HG03095 (cell line): ENCODE results near the gene UNC5A.

ENCODE experiments used
- ATAC-seq: cut with Tn5 transposase; IDR thresholded peaks from one replicate; pipeline ENCODE4 v1.9.1; 2021; ENCODE audit warnings: moderate library complexity; ENCODE audit not compliant: unreplicated experiment

Gene UNC5A

DNA sequence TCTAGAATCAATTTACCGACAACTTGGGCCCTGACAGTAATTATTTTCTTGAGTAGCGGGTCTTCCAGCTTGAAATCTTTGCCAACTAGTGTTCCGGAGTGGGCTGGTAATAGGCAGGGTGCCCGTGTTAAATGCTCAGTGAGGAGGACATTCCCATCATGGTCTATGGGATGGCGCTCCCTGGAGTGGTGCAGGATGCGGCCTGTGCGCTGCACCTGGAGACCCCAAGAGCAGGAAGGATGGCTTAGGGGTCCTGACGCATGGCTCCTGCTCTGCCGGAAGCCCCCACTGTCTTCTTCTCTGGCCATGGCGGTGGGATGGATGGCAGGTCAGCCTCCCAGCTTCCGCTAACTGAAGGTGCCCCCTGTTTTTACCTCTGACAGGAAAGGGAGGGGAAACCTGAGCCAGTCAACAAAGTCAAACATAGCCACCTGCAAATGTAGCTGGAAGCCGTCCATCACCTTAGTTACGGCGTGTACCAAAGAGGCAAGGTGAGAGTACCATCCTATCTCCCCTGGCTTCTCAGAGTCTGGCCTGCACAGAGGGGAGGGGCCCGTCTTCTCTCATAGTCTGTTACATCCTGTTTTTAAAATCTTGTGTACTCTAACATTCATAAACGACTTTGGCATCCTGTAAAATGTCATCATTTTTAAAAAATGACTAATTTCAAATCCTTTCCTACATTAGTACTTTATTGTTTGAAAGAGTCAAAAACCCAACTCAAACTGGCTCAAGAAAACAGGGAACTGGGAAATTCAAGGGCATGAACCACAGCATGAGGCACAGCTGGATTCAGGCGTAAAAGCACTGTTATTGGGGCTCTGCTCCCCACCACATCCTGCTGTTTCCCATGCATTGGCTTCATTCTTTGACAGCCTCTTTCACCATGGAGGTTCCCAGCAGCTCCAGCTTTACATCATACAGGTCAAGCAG lies 28.5 kb upstream of the UNC5A start:
- no peak for ATAC-seq

DNA sequence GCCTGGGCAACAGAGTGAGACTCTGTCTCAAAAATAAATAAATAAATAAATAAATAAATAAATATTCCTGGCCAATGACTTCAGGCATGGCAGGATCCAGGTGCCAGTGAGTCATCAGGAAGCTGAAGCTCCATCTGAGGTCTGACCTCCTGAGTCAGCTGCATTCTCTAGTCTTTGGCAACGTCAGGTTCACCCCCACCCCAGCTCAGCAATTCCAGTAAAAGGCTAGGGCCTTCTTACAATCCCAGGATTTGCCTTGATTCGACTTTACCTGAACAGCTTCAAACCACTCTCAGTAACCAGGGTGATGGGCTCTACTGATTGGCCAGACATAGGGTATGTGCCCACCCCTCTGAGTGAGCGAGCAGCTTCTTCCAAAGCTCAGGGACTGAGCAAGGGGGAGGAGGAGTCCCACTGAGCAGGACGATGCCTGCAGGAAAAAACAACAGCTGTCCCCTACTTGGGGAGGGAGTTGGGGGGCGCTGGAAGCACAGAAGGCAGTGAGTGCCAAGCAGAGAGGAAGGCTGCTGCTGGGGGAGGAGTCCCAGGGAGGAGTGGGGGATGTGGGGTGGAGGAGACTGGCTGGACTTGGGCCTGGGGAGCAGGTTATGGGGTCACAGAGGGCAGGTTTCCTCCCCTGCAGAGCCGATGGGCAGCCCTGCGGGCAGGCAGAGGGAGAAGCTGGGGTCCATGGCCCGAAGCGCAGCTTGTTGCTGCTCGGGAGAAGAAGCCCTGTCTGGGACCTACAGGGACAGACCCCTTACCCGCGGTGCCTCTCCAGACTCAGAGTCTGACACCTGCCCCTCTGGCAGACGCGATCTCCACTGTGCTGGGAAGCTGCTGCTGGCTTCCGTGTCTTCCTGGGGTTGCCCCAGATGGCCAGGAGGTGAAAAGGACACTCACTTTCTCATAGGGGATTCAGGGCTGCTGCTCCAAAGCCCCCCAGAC lies 25.9 kb upstream of the UNC5A start:
- no peak for ATAC-seq

DNA sequence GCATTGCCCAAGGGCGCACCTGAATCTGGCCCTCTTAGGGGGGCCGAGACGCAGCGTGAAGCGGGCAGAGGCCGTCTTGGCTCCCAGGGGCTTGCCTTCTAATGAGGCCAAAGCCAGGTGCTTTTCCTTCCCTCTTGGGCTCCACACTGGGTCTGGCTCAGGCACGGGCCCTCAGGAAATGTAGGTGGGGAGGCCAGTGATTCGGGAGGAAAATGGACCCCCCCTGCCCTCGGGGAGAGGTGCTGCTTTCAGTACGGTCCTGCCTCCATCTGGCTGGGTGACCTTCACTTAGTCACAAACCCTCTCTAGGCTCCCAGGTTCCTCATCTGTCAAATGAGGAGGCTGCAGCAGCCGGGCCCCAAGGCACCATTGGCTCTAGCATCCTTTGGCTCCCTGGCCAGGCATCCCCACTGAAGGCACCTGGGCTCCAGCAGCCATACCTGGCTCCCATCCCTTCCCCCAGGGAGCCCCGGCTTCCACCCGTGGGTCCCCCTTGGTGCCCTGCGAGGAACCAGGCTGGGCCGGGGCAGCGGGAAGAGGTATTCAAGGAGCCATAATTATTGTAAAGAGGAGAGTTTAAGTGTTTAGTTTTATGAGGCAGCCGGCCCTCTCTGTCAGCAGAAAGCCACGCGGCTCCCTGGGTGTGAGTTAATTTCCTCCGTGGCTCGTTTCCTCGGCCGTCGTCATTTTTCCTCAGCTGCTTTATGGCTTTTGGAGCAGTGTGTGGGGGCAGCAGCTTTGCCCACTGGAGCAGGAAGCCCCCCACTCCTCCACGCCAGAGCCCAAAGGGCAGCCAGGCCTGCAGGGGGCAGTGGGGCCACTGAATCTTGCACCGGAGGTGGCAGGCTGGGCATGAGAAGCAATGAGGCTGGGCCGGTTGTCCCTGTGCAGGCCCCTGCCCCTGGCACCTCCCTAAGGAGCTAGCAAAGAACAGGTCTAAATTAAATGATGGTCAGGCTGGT lies 24.9 kb upstream of the UNC5A start:
- no peak for ATAC-seq

DNA sequence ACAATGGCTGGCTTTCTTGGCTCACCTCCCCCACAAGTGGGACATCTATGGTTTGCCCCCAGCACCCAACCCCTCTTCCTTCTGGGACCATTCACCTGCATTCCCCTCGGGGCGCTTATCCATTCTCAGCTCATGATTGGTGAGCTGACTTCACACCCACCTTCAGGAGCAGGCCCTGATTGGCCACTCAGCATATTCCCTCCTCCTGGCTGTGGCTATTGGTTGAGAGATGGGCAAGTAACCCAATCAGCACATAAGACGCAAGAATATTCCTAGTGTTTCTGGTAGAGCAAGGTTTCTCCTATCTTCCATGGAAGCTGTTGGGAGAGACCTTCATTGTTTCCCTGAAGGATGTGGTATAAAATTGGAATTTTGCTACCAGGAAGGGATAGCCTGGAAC lies 22.7 kb upstream of the UNC5A start:
- no peak for ATAC-seq

DNA sequence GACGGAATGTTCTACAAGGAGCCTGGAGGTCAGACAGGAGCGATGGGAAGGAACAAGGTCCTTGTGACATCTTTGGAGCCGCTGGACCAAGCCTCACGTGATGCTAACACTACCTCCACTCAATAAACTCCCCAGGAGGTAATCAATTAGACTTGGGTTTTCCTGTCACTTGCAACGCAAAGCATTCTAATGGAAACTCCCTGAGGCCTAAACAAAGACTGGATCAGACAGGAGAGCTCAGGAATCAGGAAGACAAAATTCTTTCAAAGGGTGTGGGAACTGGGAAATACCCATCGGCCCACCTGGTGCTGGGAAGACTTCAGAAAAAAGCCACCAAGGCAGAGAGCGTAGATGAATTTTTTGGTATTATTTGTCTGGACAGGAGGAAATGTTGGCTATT lies 22.3 kb upstream of the UNC5A start:
- ATAC-seq = no peak

DNA sequence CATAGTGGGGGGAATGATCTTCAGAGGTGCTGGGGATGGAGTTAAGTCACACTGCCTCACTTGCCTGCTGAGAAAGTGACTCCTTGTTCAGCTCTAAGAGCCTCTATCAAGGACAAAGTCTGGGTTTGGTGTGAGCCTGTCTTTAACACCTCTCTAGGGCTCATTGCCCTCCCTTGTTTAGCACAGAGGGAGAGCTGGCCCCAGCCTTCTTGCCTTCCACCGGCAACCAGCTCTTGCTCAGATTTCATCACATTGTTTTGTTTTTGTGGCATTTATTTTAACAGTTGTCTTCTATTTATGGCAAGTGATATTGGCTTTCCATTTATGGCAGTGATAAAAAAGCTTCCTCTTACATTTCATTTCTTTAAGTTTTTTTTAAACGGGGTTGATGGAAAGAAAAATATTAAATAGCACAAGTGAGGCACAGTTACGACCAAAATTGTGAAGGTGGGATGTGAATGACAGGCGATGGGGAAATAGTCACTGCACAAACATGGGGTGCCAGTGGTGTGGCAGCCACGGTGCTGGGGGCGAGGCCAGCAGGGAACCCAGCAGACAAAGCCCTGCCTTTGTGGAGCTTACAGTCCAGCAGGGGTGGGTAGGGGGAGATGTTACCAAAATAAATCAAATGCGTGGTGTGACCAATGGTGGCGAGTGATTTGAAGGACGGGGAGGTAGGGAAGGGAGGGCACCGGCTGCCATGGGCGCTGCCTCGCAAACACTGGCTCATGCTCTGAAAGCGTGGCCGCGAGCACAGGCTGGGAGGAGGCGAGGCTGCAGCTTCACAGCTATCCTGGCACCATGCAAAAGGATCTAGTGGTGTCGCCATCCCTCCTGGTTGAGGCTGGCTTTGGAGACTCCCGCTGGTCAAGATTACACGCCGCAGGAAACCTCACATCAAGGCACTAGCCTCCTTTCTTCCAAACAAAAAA lies 21.2 kb upstream of the UNC5A start:
- no peak for ATAC-seq

DNA sequence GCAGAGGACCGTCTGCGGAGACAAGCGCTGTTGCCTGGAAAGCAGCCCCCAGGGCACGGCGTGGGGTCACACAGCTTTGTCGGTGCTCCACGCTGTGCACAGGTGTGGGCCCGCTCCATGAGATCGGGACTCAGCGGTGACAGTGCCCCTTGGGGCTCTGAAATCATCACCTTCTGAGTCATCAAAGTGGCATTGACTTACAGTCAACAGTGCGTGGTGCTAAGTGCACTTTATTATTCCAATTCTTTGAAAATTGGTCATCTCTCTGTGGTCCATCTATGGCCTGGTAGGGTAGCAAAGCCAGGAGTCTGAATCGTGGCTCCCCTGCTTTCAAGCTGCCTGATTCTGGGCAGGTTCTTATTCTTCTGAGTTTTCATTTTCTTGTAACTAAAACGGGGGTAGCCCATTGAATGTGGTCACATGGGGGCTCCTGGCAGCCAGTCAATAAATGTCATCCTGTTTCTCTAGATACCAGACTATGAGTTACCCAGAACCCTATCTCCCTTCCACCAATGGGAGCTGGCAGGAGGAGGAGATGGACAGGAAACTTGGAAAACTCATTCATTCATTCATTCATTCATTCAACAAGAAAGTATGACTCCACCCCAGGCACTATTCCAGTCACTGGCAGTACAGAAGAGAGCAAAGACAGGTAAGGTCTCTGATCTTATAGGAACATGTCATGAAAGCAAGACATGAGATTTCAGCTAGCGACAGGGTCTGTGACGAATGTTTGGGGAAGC lies 20.3 kb upstream of the UNC5A start:
- ATAC-seq = no peak

DNA sequence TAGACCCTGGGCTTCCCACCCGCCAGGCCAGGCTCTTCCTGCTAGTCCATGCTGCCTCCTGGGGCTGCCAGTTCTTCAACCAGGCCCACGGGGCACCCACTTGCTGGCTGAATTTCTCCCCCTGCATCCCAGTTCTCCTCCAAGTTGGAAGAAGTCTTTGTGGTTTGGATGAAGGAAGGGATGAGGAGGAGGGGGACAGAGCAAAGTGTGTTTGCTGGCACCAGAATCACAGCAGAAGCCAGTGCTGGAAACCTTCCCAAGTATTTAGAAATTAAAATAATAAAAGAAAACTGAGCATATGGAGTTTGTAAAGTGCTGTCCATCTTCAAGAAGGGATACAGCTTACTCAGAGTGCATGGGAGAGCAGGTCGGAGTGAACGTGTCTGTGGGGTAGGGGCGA lies 19.4 kb upstream of the UNC5A start:
- ATAC-seq = no peak

DNA sequence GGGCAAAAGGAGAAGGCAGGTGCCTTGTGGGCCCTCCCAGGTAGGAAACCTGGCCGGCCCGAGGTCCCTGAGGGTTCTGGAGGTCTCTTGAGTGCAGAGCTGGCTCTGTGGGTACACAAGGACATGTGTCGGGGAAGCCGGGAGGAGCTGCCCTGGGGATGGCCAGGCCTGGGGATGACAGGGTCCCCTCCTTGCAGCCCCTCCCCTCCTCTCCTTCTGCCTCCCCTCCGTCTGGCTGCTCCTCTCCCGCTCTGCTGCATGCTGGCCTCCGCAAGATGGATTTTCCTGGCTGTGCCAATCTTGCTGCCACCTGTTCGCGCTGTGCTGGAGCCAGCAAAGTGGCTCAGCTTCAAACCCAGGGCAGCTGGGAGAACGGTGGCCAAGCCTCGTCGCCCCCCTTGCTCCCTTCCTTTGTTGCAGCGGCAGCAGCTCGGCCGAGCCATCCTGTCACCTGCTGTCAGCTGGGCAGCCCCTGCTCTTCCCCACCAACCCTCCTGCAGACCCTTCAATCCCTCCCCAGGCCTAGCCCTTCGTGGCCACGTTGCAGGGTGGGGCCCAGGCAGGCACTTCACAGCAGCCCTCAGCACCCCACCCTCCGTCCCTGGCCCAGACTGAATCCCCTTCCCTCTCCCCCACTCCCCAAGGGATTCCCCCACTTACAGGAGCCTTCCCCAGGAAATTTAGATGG lies 17.6 kb upstream of the UNC5A start:
- no peak for ATAC-seq

DNA sequence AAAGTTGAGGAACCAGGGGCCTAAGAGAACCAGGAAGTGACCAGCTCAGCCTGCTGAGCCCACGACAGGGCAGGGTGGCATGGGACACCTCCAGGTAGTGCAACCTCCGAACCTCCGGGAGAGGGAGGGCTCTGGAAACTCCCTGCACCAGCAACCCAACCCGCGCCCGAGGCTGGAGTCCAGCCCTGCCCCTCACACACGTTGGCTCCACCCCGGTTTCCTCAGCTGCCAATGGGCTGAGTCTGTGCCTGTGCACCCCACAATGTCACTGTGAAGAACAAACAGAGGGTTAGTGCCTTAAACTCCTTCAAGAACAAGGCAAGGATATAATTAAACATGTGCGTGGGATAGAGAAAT lies 17.0 kb upstream of the UNC5A start:
- ATAC-seq = no peak

DNA sequence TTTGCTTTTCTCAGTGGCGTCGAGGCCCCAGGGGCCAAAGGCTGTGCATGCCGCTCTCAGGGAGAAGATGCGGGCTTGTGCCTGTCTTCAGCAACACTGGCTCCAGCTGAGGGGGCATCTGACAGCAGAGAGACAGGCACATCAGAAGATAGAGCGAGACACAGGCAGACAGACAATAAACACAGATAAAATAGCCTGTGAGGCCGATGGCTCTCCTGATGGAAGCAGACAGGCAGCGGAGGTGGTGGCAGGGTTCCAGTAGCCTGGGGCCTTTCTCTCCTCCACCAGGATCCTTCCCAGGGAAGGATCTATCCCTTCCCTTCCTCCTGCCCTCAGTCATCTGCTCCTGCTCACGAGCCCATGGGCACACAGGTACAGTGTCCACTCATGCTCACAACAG lies 16.6 kb upstream of the UNC5A start:
- no peak for ATAC-seq

DNA sequence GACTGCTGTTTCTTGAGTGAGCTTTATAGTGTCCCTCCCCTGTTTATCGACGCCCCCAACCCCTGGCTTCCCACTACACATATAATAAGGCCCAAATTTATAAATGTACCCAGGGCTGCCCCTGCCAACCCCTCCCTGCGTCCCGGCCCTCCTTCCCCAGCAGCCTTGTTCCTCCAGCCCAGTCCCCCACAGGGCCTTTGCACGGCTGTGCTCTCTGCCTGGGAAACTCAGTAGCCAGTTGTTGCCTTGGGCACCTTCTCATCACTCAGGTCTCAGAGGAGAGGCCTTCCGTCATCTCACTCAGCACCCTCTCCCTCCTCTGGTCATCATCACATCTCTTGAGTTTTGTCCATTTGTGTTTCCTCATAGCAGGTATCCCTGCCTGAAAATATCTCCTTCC lies 15.8 kb upstream of the UNC5A start:
- no peak for ATAC-seq

DNA sequence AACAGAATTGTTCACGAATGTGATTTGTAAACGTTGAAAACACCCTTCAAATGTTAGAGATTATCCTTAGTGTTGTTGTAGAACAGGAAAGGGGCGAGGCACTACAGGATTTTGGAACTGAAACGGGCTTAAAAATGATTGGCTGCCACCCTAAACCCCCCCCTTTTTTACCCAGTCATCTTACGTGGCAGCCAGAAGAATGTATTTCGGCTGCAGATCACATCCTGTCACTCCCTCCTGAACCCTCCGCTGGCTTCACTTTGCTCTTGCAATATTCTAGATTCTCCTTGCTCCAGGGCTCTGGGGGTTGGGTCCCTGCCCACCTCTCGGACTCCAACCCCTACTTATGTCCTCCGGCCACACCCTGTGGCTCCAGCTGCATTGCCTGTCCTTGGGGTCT lies 13.9 kb upstream of the UNC5A start:
- no peak for ATAC-seq

DNA sequence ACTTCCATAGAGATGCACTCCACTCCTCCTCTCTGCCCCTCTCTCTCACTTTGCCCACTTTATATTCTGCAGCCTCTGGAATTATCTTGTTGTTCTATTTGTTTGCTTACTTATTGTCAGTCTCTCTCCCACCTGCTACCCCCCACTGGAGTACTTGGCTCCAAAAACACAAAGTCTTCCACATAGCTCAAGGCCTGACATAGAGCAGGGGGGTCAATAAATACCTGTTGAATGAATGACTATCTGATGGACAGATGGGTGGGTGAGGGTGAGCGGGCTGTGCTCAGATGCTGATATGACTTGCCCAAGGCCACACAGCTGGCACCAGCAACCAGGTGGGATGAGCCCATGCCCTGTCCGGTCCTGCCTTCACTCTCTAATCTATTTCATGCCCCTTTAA lies 13.4 kb upstream of the UNC5A start:
- ATAC-seq = no peak

DNA sequence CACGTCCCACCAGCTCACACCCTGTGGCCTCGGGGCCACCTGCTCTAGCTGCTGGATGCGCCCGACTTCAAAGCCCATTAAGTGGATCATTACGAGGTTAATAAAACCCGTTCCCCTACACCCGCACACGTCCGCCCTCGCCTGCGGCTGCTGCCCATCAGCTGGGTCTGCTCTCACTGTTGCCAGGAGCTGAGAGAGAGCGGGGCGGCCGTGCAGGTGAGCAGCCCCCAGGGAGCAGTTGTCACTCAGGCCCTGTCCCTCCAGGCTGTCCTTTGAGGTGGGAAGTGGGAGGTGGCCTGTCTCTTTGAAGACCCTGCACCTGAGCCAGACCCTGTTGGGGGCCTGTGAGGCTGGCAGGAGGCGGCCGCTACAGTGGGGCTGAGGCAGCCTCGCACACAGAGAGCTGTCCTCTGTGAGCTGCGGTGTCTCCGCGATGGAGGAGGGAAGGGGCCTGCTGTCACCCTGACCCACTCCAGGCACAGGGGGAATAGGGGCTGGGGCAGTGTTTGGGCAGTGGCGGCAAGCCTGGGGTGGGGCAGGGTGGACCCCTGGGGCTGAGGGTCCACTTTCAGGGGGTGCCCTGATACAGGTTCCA lies 12.8 kb upstream of the UNC5A start:
- ATAC-seq = no peak

DNA sequence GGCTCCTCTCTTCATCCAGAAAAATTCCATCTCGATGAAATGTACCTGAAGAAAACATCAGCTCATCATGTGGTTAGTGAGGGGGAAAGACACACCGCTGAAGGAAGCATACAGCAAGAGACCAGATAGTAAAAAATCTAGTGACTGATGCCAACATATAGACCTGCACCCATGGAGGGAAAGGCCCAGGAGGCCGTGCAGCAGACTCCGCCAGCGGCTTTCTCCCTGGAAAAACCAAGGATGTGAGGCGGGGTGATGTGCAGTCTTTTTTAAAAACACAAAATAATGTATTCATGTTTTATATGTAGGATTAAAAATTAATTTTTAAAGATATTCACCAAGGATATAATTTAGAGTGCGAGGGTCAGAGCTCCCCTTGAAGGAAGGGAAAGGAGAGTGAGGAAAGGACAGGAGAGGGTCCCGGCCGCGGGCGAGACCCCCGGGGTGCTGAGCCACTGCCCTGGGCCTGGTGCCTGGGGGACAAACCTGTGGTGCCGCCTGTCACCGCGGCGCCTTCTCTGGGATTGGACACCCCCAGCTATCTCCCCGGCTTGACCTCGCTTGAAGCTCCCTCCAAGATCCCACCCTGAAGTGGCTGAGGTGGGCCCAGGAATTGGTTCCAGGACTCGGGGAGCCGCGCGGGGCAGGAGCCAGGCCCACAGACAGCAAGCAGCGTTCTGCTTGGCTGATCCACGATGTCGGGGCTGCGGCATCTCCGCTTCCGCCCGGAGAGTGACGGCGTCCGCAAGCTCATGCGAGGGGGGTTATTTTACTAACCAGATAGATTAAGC lies 12.1 kb upstream of the UNC5A start:
- ATAC-seq = no peak

DNA sequence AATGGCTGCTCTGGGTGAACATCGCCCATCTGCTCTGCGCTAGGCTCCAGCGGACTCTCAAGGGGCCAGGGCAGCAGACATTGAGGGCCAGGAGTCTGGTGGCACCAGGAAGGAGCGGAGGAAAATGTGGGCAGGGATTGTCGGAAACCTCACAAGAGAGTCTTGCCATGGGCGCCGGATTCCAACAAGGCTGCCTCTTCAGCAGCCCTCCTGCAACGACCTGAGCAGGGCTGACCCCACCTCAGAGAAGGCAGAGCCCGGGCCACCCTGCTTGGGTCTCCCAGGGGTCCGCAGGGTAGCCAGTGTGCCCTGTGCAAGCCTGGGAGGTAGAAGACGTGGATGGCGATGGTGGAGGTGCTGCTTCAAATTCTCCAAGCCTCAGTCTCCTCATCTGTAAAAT lies 11.4 kb upstream of the UNC5A start:
- no peak for ATAC-seq
